T-helper 2 cell treated with Interferon-gamma antibody and Interleukin-4, amounts not matched to agents 100 ng/mL and 5 ng/mL, for 36 hours (primary cell): Measurements from ENCODE around the gene SH3BP4. TPM values are rescaled to one million over a fixed set of nuclear protein-coding genes. Genes with fewer than 3 reads are reported as not detected.

Source experiments
- intact Hi-C: fragments of 100-400 bp; cut with micrococcal nuclease; formaldehyde crosslinking; loops from one replicate; pipeline ENCODE4 v1.15.1; 2023
- total RNA-seq: library from RNA; stranded (reverse); gene quantifications from 2 replicates; pipeline ENCODE4 v1.2.3, GENCODE V29; 2022

The SH3BP4 gene
- total RNA-seq: not detected in 2 replicates

DNA sequence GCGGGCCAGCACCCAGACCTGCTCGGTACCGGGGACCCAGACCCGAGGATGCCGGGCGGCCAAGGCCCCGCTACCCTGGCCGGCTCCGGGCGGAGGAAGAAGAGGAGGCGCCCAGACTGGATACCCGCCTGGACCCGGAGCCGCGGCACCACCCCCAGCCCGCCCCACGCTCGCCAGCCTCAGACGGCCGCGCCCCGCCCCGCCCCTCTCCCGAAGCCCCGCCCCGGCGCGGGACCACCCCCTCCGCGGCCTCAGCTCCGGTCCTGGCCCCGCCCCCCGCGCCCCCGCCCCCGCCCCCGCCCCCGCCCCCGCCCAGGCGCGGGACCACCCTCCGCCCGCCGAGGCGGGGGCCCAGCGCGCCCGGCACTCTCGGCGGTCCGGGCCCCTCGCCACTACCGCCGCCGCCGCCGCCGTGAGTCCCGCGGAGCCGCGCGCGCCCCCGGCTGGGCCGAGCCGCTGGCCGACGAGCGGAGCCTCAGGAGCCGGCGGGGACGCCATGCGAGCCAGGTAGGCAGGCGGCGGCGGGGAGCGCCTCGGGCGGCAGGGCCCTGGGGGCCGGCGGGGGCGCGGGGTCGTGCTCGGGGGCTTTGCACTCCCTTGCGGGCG lies at the start of gene SH3BP4:
TSS of gene SH3BP4 (plus strand) at position 354 of the 606 bp plus-strand sequence. CDS start 82,986 bp downstream, outside the sequence.
- intact Hi-C loops: no loop called here

DNA sequence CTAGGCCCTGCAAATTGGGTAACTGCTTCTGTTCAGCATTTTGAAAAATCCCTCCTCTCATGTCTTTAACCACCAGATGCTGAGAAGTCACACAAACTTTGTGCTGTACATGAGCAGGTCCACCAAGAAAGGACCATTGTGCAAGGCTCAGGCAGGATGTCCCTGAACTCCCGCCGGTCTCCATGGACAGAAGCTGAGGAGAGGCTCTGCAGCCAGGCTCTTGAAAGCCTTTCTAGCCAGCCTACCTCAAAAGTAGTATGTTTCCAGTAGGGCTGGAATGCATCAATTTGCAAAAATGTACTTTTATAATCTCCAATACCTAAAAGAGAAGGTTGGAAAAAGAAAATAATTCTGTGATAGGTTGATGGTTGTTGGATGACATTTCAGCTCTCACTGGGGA lies 47.0 kb upstream of the SH3BP4 start:
- intact Hi-C loops: no loop called here

- intact Hi-C loops: no loop called here
These were observed 46.1 kb upstream of the SH3BP4 start for GRCh38 chr2:234905547-234906265.

GRCh38 chr2:234910186-234910679 lies 41.6 kb upstream of the SH3BP4 start:
- intact Hi-C loops: no loop called here

DNA sequence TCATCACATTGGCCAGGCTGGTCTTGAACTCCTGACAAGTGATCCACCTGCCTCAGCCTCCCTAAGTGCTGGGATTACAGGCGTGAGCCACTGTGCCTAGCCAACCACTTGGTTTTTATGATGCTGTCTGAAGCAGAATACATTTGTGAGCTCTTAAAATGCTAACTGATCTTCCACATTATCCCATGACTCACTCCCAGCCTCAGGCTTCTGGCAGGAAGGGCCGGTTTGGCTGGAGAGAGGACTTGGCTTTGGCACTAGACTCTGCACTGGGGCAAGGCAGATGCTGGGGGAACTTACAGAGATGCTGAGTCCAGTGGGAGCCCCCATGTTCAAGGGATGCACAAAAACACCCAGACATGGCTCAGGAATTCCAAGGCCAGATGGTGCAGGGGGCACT lies 40.5 kb upstream of the SH3BP4 start:
- intact Hi-C loops: no loop called here

DNA sequence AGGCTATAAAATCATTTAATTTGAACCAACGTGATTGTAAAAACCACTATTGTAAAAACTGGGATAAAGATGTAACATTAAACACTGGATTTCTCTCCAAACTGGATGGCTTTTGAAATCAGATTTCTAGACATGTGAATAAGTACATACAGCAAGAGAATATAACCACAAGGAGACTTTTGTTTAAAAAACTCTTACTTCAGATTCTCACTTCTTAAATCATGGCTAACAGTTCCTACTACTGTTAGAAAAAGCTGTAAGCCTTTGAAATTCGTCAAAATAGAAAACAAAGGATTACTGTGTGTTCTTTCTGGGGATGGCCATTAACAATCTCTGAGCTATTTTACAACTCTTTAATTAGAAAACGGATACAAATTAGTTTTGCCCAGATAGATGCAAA lies 39.4 kb upstream of the SH3BP4 start:
- intact Hi-C loops: no loop called here

DNA sequence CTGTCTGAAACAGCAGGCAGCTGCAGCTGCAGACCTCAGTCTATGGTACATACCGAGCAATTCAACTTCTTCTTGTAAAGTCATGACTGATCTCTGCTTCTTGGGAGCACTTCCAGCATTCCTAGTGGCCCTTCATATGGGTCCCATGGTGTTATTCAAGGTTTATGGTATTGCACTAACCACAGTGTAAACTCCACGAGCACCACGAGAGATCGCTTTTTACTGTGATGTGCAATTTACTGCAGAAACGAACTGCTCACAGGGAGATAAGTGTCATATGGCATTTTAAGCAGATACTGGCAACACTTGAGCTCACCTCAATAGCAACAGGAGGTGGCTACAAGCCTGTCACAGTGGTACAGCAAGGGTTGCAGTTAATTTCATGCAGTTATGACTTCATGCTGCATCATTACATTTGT lies 38.6 kb upstream of the SH3BP4 start:
- intact Hi-C loops: no loop called here

DNA sequence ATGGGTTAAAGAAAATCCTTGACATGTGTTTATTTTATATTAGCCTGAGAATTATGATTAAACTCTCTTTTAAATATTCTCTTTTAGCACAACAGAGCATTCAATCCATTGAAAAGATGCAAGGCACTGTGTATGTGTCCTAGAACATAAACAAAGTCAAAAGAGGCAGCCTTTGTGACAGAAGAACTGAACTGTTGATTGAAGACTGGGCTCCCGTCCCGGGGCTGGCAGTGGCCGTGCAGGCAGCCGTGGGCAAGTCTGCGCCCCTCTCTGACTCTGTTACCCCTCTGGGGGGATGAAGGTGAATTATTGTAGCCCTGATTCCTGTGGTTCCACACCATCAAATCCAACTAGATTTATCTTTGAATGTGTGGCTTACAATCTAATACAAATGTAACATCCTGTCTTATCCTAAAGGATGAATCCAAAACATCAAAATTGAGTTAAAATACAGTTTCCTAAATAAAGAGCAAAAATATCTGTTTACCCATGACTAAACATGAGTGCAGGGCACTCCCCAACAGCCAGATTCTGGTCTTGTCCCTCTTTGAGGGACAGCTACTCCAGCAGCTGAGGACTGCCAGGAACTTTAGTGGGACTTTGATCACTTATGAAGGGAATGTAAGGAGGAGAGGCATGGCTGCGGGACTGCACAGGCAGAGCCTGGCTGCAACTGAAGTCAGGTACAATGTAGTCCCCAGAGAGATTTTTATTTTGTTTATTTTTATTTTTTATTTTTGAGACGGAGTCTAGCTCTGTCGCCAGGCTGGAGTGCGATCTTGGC lies 37.3 kb upstream of the SH3BP4 start:
- intact Hi-C loops: no loop called here

DNA sequence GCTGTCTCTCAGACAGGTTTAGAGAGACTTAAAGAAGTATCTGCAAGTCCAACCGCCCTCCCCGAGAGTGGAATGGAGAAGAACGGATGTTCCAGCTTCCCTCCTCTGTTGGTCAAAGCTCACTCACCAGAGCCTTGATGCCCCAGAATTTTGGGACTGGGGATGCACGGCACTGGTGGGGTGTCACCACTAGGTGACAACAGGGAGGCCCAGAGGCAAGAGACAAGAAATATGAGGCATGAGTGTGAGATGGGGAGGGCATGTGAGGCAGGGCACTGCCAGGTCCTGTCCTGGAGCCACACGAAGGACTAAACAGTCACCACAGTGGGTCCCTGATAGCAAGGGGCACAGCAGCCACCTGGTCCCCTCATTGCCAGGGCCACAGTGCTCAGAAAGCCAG lies 35.1 kb upstream of the SH3BP4 start:
- intact Hi-C loops: no loop called here

DNA sequence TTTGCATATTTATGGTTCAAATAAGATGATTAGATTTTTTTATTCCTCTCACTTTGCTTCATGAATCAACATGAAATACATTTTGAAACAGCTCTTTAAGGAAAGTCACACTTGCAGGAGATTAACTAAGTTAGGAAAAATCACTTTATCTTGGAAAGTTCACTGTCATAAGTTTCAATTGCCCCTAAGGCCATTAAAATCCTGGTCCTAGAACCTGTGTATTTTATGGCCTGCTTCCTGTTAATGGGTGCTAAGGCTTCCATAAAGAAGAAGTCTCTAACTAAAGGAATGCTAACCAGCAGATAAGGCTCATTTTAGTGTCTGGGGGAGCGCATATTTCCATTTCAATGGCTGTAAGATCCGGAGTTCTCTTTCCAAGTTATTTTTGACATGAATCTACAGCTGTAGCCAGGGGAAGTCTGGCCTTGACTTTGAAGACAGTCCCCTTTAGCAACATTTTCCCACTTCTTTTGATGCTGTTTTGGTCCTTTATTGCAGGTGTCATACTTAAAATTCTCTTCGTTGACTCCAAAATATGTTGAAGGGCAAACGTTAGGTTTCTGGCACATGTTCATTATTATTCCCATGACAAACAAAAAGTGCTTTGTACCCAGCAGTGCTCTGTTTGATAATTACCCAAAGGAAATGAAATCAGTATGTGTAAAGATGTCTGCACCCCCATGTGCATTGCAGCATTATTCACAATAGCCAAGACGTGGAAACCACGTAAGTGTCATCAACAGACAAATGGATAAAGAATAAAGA lies 34.4 kb upstream of the SH3BP4 start:
- intact Hi-C loops: no loop called here

- intact Hi-C loops: no loop called here
These were observed 32.1 kb upstream of the SH3BP4 start for GRCh38 chr2:234919711-234920110.

DNA sequence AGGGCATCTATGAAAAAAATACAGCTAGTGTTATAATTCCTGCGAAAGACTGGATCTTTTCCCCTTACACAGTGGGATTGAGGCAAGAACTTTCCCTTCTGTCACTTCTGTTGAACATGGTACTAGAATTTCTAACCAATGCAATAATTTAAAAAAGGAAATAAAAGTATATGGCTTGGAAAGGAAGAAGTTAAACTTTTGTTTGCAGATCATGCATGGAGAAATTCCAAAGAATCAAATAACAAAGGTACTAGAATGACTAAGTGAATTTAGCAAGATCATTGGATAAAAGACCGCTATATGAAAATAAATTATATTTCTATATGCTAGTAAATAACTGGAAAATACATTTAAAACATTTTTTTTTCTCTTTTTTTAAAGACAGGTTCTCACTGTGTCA lies 31.0 kb upstream of the SH3BP4 start:
- intact Hi-C loops: no loop called here

DNA sequence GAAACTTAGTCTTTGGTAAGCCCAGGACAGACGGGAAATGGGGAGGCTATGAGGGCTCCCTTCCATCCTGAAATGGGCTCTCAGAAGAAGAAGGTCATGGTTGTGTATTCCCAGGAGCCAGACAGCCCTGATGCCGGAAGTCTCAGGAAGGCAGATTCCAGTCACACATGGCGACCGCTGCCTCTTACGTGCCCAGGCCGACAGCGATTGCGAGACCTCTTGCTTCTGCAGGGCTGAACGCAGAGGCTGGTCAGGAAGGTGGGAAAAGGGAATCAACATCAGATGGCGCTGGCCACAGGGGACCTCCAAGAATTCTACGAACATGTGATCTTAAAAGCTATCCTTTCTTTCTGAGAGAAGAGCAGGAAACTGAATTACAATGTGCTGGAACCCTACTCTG lies 22.8 kb upstream of the SH3BP4 start:
- intact Hi-C loops: no loop called here

GRCh38 chr2:234930397-234930796 lies 21.4 kb upstream of the SH3BP4 start:
- intact Hi-C loops: no loop called here

DNA sequence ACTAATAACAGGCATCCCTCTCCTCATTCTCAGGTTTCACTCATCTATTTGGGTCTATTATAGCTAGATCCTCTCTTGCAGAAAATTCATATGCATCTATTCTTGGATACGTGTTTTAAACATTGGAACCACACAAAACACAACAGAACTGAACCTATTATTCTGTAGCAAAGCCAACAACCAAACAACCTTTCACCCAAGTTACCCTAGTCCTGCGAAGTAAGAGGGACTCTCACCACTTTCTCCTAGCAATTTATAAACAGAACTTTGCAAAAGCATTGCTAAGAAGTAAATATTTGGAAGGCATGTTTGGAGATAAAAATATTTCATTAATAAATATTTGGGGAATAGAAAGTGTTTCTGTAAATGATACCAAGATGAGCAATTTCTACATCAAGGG lies 20.4 kb upstream of the SH3BP4 start:
- intact Hi-C loops: no loop called here

- intact Hi-C loops: no loop called here
These were observed 19.1 kb upstream of the SH3BP4 start for GRCh38 chr2:234932591-234933168.

DNA sequence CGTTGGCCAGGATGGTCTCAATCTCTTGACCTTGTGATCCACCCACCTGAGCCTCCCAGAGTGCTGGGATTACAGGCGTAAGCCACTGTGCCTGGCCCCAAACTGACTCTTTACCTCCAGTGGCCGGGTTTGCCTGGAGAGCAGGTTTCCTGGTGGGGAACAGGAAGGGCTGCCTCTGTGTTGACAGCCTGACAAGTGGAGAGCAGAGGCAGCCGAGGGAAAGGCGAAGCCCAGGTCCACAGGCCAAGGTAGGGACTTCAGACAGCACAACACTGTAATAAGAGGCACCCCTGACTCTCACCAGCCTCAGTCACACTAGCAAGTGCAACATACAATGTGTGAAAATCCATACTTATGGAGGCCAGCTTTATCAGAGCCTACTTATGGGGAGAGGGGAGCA lies 16.5 kb upstream of the SH3BP4 start:
- intact Hi-C loops: no loop called here

DNA sequence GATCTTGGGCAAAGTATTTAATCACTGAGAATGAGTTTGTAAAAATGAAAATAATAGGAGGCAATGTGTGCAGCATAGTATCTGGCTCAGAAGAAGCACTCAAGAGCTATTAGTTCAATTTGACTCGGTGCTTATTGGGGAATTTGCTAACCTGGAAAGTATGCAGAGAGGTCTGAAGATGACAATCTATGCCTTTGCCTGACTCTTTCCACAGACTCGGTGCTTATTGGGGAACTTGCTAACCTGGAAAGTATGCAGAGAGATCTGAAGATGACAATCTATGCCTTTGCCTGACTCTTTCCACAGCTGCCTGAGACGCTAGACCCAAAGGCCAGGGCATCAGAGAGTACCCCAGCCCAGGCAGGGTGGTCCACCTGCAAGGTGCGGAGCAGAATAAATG lies 12.2 kb upstream of the SH3BP4 start:
- intact Hi-C loops: no loop called here

DNA sequence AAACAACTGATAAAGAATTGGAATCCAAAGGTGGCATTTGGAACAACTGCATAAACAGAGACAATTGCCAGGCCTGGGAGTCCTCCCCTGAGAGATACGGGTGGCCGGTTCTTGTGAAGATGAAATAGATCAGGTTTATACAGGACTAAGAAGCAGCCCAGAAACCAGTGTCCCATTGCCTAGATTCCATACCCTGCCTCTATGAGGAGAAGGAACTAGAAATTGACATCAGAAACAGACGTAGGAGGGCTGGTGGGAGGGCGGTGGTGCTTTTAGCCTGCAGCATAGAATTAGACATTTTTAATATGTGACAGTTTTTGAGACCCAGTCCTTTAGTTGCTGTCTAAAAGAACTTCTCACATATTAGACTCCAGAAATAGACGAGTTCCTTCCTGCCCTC lies 11.8 kb upstream of the SH3BP4 start:
- intact Hi-C loops: no loop called here

- intact Hi-C loops: no loop called here
These were observed 11.3 kb upstream of the SH3BP4 start for GRCh38 chr2:234940527-234940926.

GRCh38 chr2:234945339-234945873 lies 6.4 kb upstream of the SH3BP4 start:
- intact Hi-C loops: no loop called here
